Right lobe of liver (tissue), 6 donors: Measurements from ENCODE around the gene GATA6. TPM values are rescaled to one million over a fixed set of nuclear protein-coding genes. Genes with fewer than 3 reads are reported as not detected.
A peak's percentile ranks its signal among the peaks of the same experiment; 100 is the strongest.

Experiments
- ATAC-seq, 4 donors: fragments of 200-7000 bp; cut with Tn5 transposase; one replicate each; pipeline ENCODE4 v1.9.1; 2020; ENCODE audit warnings: mild to moderate bottlenecking in 4 of 4, moderate library complexity in 4 of 4
- DNase-seq, 3 donors: peaks; one replicate each; pipeline ENCODE4 v3.0.0-alpha.2; 2020
- H3K27ac ChIP-seq, 3 donors: fragments of 200-600 bp; one replicate each; pipeline ENCODE4 v1.8.0; 2022
- H3K27me3 ChIP-seq, 2 donors: fragments of 200-600 bp; one replicate each; pipeline ENCODE4 v1.8.0; 2022
- H3K36me3 ChIP-seq, 4 donors: fragments of 200-600 bp; sonication (generic) in 1 of 4; one replicate each; pipeline versions ENCODE4 v1.5.1 to v1.8.0; 2017 to 2022; ENCODE audit warnings: control low read depth in 1 of 4
- H3K4me1 ChIP-seq, 4 donors: fragments of 200-600 bp; sonication (generic) in 1 of 4; one replicate each; pipeline versions ENCODE4 v1.5.1 to v1.8.0; 2017 to 2022; ENCODE audit warnings: control low read depth in 1 of 4
- H3K4me3 ChIP-seq, 3 donors: fragments of 200-600 bp; one replicate each; pipeline ENCODE4 v1.8.0; 2022
- H3K9me3 ChIP-seq, 4 donors: fragments of 200-600 bp; sonication (generic) in 1 of 4; one replicate each; pipeline versions ENCODE4 v1.5.1 to v1.8.0; 2017 to 2022; ENCODE audit warnings: control low read depth in 1 of 4
- CTCF ChIP-seq, 4 donors: fragments of 200-600 bp in 3 of 4; fragments of 450-650 bp in 1 of 4; IDR thresholded peaks; one replicate each; pipeline versions ENCODE4 v1.5.1 to v1.8.0; 2016 to 2022; ENCODE audit warnings: antibody characterized with exemption in 4 of 4, mild to moderate bottlenecking in 2 of 4
- POLR2A ChIP-seq: fragments of 450-650 bp; IDR thresholded peaks from one replicate; pipeline ENCODE4 v1.6.1; 2017; ENCODE audit warnings: antibody characterized with exemption, mild to moderate bottlenecking
- WGBS: methylation state at CpG from one replicate; pipeline ENCODE4 v1.1.6; 2018; ENCODE audit warnings: low coverage, low lambda C conversion rate; ENCODE audit not compliant: insufficient coverage; ENCODE audit errors: missing lambda C conversion rate; 5-methylcytosine and 5-hydroxymethylcytosine counted together
- intact Hi-C, 2 donors: fragments of 100-400 bp; cut with DNase I; formaldehyde crosslinking; loops; one replicate each; pipeline versions ENCODE4 v1.11.2 to v1.14.1; 2022
- total RNA-seq, 6 experiments: library from RNA; depleted of rRNA in 2 of 6; stranded (reverse); fragments of >200 nt in 2 of 6; fragmentation: NEBNext Ultra II Directional in 3 of 6; extraction: Animal tissue kit (Norgen Biotek cat#: 25700) in 3 of 6; gene quantifications; one replicate each; pipeline versions ENCODE4 v1.1.0 to v1.2.4, GENCODE V29; 2016 to 2023
- donor health status: DM: no; HTN: yes; CAD: no.
- donor health status: DM: no; HTN: no; CAD: no.
- donor health status: DM: no; HTN: no; CAD: no.
- donor health status: DM: no; HTN: yes; CAD: no.
- donor health status: DM: no; HTN: yes; CAD: no.

Gene GATA6
- total RNA-seq, 6 experiments from 2014 or later: 8.0 to 14.0 (median 9.5) TPM

- Histone ChIP-seq H3K27me3 (no peaks in the 10 kb centered on the region), H3K4me3 (no peak overlapping the region), H3K9me3 (no peaks in the 10 kb centered on the region), H3K36me3 (no peaks in the 10 kb centered on the region), H3K27ac (no peak overlapping the region), H3K4me1 (no peaks in the 10 kb centered on the region)
- intact Hi-C loops: loop anchor here in 1 of 2 donors (10.0 kb wide), 1 partner anchor 391 kb away; no protein-coding TSS in a partner anchor
- ATAC-seq (no peak), DNase-seq (no peak)
- WGBS: 76% methylated on average over 8 of the region's 8 CpGs
- TF ChIP-seq POLR2A: no peak
- TF ChIP-seq CTCF (IDR thresholded peaks at IDR 0.05): no peak
These were observed 5.8 kb upstream of the GATA6 start for GRCh38 chr18:22163416-22164161.

- H3K27me3 ChIP-seq: no peaks in the 10 kb centered on the region
- no peaks in the 10 kb centered on the region for H3K4me1 ChIP-seq
- intact Hi-C loops: loop anchor here in 1 of 2 donors (10.0 kb wide), 1 partner anchor 390 kb away; no protein-coding TSS in a partner anchor
- H3K36me3 ChIP-seq: no peaks in the 10 kb centered on the region
- no peak for ATAC-seq
- H3K9me3 ChIP-seq: no peaks in the 10 kb centered on the region
- H3K27ac ChIP-seq: peak overlapping the region in 2 of 3 donors; percentile 95 to 98
- H3K4me3 ChIP-seq: peak overlapping the region; percentile 34 to 93 (median 72)
- DNase-seq: no peak
- TF ChIP-seq CTCF (IDR thresholded peaks at IDR 0.05) (no peak), POLR2A (no peak)
- 44% methylated on average over 10 of the region's 16 CpGs for WGBS
These were observed 4.9 kb upstream of the GATA6 start for GRCh38 chr18:22164337-22165048.

GRCh38 chr18:22165049-22165602 lies 4.3 kb upstream of the GATA6 start:
- DNase-seq (no peak), ATAC-seq (no peak)
- WGBS: 2% methylated on average over 13 of the region's 50 CpGs
- no peak for TF ChIP-seq POLR2A
- peak overlapping the region; percentile 28 to 98 (median 95) for H3K27ac ChIP-seq
- no peaks in the 10 kb centered on the region for H3K4me1 ChIP-seq
- H3K36me3 ChIP-seq: no peaks in the 10 kb centered on the region
- intact Hi-C loops: loop anchor here in 1 of 2 donors (10.0 kb wide), 1 partner anchor 390 kb away; no protein-coding TSS in a partner anchor
- no peaks in the 10 kb centered on the region for H3K27me3 ChIP-seq
- no peaks in the 10 kb centered on the region for H3K9me3 ChIP-seq
- H3K4me3 ChIP-seq: peak overlapping the region; percentile 34 to 93 (median 72)

GRCh38 chr18:22165603-22166068 lies 3.8 kb upstream of the GATA6 start:
- peak overlapping the region; percentile 50 to 93 (median 72) for H3K4me3 ChIP-seq
- H3K9me3 ChIP-seq: no peaks in the 10 kb centered on the region
- no peaks in the 10 kb centered on the region for H3K36me3 ChIP-seq
- intact Hi-C loops: loop anchor here in 1 of 2 donors (10.0 kb wide), 1 partner anchor 389 kb away; no protein-coding TSS in a partner anchor
- peak overlapping the region; percentile 90 to 98 (median 95) for H3K27ac ChIP-seq
- 4% methylated on average over 26 of the region's 57 CpGs for WGBS
- H3K4me1 ChIP-seq: no peaks in the 10 kb centered on the region
- DNase-seq (no peak), ATAC-seq (no peak)
- no peaks in the 10 kb centered on the region for H3K27me3 ChIP-seq
- TF ChIP-seq CTCF (IDR thresholded peaks at IDR 0.05) (no peak), POLR2A (no peak)
